Stimulated activated naive CD8-positive, alpha-beta T cell treated with anti-CD3 and anti-CD28 coated beads, Interleukin-15, amount 100 ng/mL, for 72 hours (primary cell): ENCODE data around the gene GRIK4.

ENCODE experiments used
- ATAC-seq: fragments of 150-1000 bp; cut with Tn5 transposase; 2 replicates; pipeline ENCODE4 v1.10.0; 2021; ENCODE audit warnings: mild to moderate bottlenecking, moderate library complexity
- DNase-seq, 2 donors: peaks; one replicate each; pipeline ENCODE4 v3.0.0; 2021 to 2022
- H3K27ac Mint-ChIP-seq, 2 donors: one replicate each; pipeline ENCODE4 v1.8.0; 2022; ENCODE audit warnings: mild to moderate bottlenecking in 2 of 2, mixed read lengths in 2 of 2, moderate library complexity in 2 of 2
- H3K27me3 Mint-ChIP-seq: one replicate; pipeline ENCODE4 v1.8.0; 2022; ENCODE audit warnings: mixed read lengths
- H3K4me1 Mint-ChIP-seq: one replicate; pipeline ENCODE4 v1.8.0; 2022; ENCODE audit warnings: mild to moderate bottlenecking, mixed read lengths
- H3K4me3 Mint-ChIP-seq, 2 donors: one replicate each; pipeline ENCODE4 v1.8.0; 2022; ENCODE audit warnings: mild to moderate bottlenecking in 2 of 2, mixed read lengths in 2 of 2, moderate library complexity in 1 of 2
- H3K9me3 Mint-ChIP-seq, 2 donors: one replicate each; pipeline ENCODE4 v1.8.0; 2022; ENCODE audit warnings: mixed read lengths in 2 of 2

The GRIK4 gene

DNA sequence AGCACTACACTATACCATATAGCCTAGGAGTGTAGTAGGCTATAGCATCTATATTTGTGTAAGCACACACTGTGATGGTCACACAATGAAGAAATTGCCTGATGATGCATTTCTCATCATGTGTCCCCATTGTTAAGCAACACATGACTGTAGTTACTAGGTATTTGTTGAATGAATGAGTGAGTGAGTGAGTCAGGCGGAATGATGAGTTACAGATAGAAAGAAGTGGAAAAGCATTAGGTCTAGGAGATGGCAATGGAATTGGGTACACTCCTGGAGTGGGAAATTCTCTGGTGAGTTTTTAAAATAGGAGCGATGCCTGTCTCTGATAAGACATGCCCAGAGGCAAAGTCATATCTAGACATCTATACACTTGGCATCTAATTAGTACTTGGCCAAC lies 351.8 kb downstream of the GRIK4 start:
- no peak for DNase-seq
- Mint-ChIP-seq H3K9me3 (no peaks in the 10 kb centered on the region), H3K4me1 (no peaks in the 10 kb centered on the region), H3K27me3 (peaks cover 17% of the 10 kb centered on the region), H3K4me3 (no peak overlapping the region), H3K27ac (no peak overlapping the region)
- no peak for ATAC-seq

DNA sequence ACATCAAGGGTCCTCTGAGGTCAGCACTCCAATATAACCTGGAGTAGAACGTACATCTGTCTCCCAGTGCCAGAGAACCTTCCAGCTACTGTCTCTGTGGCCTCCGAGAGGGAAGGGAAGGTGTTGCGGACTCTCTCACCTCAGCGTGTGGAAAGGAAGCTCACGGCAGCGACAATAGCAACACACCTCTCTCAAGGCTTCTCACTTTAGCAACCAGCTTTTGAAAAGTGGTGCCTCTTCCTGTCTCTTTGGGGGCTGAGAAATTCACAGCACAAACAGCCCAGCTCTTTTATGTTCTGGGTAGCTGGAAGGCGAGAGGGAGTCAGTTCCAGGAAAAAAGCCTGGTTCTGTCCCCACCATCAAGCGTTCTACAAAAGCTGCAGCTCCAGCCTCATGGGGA lies 355.5 kb downstream of the GRIK4 start:
- Mint-ChIP-seq H3K27me3 (peaks cover 29% of the 10 kb centered on the region), H3K27ac (no peak overlapping the region), H3K9me3 (no peaks in the 10 kb centered on the region), H3K4me3 (no peak overlapping the region), H3K4me1 (no peaks in the 10 kb centered on the region)
- ATAC-seq (no peak), DNase-seq (no peak)

DNA sequence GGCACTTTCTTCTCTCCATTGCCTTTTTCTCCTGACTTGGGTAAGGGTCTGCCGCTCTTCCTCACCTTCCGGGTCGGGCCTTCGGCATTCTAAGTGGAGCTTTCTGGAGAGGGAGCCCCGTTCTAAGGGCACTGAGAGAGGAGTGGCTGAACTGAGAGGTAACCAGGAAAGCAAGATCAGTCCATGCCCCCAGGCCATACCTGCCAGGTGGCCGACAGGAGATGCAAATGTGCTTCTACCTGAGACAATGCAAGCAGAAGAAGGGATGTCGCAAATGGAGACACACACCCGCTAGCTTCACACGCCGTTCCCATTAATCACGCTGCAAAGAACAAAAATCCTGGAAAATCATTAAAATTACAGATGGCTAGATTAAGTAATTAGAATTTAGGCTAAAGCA lies 356.0 kb downstream of the GRIK4 start:
- no peak overlapping the region for H3K4me3 Mint-ChIP-seq
- no peaks in the 10 kb centered on the region for H3K4me1 Mint-ChIP-seq
- H3K9me3 Mint-ChIP-seq: no peaks in the 10 kb centered on the region
- H3K27me3 Mint-ChIP-seq: peaks cover 26% of the 10 kb centered on the region
- no peak overlapping the region for H3K27ac Mint-ChIP-seq
- no peak for DNase-seq
- no peak for ATAC-seq

DNA sequence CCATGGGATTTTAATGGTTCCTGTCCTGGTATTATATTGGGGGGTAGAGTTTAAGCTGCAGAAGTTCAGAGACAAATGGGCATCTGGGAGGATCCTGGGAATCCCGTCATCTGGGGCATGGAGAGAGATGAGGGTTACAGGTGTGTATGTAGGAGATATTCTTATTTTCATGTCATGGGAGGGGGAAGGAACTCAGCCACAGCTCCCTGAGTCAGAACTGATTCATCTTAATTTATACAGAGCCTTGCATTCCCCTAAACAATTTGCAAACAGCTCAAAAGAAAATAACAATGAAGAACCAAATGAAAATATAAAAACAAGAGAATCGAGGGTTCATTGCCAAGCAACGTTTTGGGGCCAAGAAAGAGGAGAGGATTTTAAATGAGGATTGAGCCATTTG lies 356.4 kb downstream of the GRIK4 start:
- no peak for ATAC-seq
- DNase-seq: no peak
- H3K9me3 Mint-ChIP-seq: no peaks in the 10 kb centered on the region
- H3K27ac Mint-ChIP-seq: no peak overlapping the region
- H3K4me3 Mint-ChIP-seq: no peak overlapping the region
- no peaks in the 10 kb centered on the region for H3K4me1 Mint-ChIP-seq
- peaks cover 29% of the 10 kb centered on the region for H3K27me3 Mint-ChIP-seq

DNA sequence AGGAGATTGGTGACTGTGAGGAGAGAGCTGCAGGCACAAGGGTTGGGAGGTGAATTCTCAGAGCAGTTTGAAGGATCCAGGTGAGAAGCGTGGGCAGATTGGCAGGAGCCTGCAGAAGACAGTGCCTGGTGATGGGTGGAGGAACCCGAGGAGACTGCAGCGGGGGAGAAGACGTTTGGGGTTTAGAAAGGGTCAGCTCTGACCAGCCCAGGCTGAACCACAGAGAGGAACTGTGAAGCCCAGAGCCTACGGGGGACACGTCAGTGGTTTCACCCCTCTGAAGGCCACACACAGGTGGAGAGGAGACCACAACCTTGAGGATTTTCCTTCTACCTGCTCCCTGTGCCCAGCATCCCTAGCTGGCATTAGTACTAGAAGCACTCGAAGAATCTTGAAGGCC lies 357.5 kb downstream of the GRIK4 start:
- H3K9me3 Mint-ChIP-seq: peaks cover 0 to 4% of the 10 kb centered on the region in 2 donors
- H3K4me3 Mint-ChIP-seq: no peak overlapping the region
- H3K4me1 Mint-ChIP-seq: no peaks in the 10 kb centered on the region
- DNase-seq (no peak), ATAC-seq (no peak)
- H3K27me3 Mint-ChIP-seq: peaks cover 39% of the 10 kb centered on the region
- peak overlapping the region in 1 of 2 donors; percentile 45 for H3K27ac Mint-ChIP-seq

DNA sequence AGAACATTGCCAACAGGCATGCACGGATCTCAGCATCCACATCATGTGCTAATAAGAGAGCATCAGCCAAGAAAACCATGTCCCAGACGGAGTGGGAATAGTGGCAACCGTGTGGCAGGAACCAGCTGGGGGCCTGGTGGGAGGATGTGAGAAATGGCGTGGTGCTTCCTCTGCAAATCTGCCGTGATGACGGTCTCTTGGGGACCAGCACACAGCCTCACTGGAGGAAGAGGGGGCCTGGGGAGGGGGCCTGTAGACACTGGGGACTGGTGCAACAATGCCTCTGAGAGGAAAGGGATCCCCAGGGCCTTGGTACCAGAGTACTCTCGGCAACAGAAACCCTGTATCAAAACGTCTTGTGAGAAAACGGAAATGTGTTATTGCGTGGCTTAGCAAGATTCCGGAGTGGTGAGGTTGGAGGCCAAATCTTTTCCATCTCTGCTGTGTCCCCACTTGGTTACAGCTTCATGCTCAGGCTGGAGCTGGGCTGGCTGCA lies 358.0 kb downstream of the GRIK4 start:
- H3K4me3 Mint-ChIP-seq: no peak overlapping the region
- ATAC-seq (no peak), DNase-seq (no peak)
- H3K27me3 Mint-ChIP-seq: peaks cover 39% of the 10 kb centered on the region
- peaks cover 0 to 4% of the 10 kb centered on the region in 2 donors for H3K9me3 Mint-ChIP-seq
- H3K27ac Mint-ChIP-seq: no peak overlapping the region
- H3K4me1 Mint-ChIP-seq: no peaks in the 10 kb centered on the region

DNA sequence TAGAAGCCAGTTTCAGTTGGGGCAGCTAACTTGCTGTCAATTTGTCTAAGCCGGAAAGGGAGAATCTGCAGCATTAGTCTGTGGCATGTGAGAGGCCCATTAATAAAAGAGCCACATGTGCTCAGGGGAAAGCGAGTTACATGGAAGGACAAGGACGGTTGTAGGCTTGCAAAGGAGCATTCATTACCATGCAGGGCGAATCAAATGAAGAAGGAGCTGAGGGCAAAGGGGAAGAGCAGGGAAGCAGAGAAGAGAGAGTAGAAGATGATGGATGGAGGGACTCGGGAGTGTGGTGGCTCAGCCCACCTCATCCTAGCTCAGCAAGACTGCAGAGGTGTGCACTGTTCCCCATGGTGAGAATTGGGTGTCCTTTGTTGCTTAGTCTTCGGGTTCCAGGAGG lies 359.6 kb downstream of the GRIK4 start:
- H3K4me3 Mint-ChIP-seq: no peak overlapping the region
- DNase-seq (no peak), ATAC-seq (no peak)
- peaks cover 11 to 12% of the 10 kb centered on the region in 2 donors for H3K9me3 Mint-ChIP-seq
- H3K27ac Mint-ChIP-seq: no peak overlapping the region
- H3K4me1 Mint-ChIP-seq: no peaks in the 10 kb centered on the region
- peaks cover 39% of the 10 kb centered on the region for H3K27me3 Mint-ChIP-seq

DNA sequence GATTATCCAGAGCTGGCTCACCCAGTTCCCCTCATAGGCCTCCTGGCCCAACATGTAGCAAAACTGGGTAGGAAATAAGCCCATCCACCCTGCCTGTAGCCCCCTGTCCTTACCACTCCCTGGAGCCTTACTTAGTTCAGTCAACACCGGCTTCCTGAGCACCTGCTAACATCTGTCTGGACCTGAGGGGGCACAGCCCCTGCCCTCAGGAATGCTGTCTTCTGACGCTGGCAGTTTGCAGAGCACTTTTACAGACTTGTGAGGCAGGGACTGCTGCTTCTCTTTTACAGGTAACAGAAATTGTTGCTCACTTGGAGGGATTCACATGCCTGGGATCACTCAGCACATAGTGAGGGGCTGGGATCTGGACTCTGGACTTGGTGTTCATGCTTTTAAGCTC lies 360.4 kb downstream of the GRIK4 start:
- Mint-ChIP-seq H3K27ac (no peak overlapping the region), H3K4me1 (no peaks in the 10 kb centered on the region), H3K9me3 (peaks cover 15 to 16% of the 10 kb centered on the region in 2 donors), H3K4me3 (no peak overlapping the region), H3K27me3 (peaks cover 39% of the 10 kb centered on the region)
- no peak for ATAC-seq
- DNase-seq: no peak

DNA sequence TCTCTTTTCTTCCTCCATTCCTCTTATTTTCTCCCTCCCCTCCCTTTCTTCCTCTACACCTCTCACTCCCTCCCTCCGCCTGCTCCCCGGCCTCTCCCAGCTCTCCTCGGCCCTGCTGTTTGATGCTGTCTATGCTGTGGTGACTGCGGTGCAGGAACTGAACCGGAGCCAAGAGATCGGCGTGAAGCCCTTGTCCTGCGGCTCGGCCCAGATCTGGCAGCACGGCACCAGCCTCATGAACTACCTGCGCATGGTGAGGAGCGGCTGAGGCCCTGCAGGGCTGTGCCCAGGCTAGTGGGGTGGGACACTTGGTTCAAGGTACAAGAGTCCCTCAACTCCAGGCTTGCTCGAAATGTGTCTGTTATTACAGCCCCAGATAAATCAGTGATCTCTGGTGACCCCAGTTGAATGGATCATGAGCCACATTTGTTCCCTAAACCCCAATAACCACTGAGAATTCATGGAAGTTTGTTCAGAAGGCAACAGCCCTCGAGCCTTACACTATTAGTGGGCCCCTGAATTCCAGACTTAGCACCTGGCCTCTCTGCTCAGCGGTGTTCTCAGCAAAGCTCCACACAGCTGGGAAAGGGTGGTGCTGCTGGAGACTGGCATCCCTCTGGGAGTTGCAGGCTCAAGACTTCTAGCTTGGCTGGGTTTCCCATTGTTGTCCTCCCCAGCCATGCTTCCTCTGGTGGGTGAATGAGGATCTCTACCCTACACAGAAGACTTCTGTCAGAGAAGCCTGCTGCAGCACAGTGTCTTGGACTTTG lies 362.6 kb downstream of the GRIK4 start:
- Mint-ChIP-seq H3K27me3 (peaks cover 22% of the 10 kb centered on the region), H3K4me3 (no peak overlapping the region), H3K4me1 (no peaks in the 10 kb centered on the region), H3K9me3 (peaks cover 15 to 16% of the 10 kb centered on the region in 2 donors), H3K27ac (no peak overlapping the region)
- no peak for ATAC-seq
- DNase-seq: no peak

DNA sequence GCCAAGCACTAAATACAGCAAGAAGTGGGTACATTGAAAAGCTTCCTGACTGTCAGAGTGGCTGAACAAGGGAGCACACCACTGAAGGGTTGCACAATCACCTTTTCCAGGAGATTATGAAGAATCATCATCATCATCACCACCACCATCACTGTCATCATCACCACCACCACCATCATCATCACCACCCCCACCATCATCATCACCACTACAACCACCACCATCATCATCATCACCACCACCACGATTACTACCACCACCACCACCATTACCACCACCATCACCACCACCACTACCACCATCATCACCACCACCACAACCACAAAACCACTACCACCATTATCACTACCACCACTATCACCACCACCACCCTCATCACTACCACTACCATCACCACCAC lies 364.4 kb downstream of the GRIK4 start:
- Mint-ChIP-seq H3K4me1 (no peaks in the 10 kb centered on the region), H3K27me3 (peaks cover 21% of the 10 kb centered on the region), H3K27ac (no peak overlapping the region), H3K9me3 (peaks cover 15 to 16% of the 10 kb centered on the region in 2 donors), H3K4me3 (no peak overlapping the region)
- DNase-seq (no peak), ATAC-seq (no peak)

DNA sequence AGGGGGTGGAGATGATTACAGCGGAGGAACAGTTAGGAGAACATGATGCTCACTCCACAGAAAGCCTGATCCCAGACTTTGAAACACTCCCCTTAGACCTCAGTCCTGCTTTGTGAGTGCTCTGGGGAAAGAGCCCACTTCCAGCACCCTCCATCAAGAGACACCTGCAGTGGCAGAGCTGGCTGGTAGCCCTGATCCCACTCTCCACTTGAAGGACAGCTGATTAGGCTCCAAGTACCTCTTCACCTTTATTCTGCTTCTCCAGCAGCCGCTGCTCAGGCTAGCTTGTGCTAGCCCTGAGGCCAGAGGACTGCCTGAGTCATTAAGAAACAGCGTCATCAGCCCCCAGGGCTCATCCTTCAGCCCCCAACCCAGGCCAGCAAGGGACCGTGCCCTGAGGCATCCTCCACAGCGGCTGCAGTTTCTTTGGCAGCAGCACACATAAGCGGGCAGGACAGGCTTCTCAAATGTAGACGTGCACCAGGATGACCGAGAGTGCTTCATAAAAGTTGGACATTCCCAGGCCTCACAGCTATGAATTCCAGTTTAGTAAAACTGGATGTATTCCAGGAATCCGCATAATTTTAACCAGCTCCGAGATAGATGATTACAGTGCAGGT lies 366.3 kb downstream of the GRIK4 start:
- ATAC-seq: no peak
- no peak for DNase-seq
- H3K4me1 Mint-ChIP-seq: no peaks in the 10 kb centered on the region
- H3K9me3 Mint-ChIP-seq: peaks cover 15 to 16% of the 10 kb centered on the region in 2 donors
- H3K27me3 Mint-ChIP-seq: peaks cover 32% of the 10 kb centered on the region
- no peak overlapping the region for H3K4me3 Mint-ChIP-seq
- H3K27ac Mint-ChIP-seq: no peak overlapping the region

DNA sequence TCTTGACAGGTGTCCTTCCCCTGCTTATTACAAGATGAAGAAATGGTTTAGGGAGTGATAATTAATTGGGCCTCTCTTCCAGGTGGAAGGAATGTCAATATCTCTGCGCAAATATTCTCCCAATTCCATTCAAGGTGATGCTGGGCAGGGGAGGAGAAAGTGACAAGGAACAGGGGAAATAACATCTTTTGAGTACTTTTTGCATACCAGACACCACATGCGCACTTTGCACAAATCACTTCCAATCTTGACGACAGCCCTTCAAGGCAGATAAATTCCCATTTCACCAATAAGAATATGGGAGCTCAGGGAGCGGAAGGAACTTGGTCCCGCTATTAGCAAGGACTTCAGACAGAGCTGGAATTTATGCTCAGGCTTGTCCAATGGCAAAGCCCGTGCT lies 367.2 kb downstream of the GRIK4 start:
- no peak overlapping the region for H3K27ac Mint-ChIP-seq
- H3K27me3 Mint-ChIP-seq: peaks cover 32% of the 10 kb centered on the region
- no peak overlapping the region for H3K4me3 Mint-ChIP-seq
- ATAC-seq: no peak
- no peak for DNase-seq
- H3K4me1 Mint-ChIP-seq: no peaks in the 10 kb centered on the region
- H3K9me3 Mint-ChIP-seq: peaks cover 11 to 16% of the 10 kb centered on the region in 2 donors

DNA sequence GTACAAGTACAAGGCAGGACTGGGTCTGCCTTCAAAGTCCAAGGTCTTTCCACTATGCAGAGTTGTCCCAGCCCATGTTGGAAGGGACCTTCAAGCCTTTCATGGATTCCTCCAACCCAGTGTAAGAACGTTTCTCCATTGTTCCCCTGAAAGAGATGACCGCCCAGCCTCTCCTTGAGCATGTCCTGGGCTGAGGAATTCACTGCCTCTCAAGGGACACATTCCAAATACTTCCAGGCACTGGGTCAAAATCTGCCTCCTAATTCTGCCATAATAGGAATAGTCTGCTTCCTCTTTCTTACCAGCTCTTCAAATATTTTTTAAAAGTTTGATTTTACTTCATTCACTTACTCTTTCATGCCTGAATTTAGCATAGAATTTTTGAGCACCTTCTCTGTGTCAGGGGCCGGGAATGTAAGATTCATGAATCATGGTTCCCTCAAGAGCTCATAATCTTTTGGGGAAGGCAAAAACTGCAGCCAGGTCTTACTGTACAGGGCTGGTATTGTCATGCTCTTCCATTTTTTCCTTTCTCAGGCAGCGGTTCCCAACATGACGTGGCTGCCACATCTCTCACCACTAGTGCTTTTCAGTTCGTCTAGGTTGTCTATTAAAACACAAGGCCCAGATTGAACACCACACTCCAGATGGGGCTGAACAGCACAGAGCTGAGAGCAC lies 369.1 kb downstream of the GRIK4 start:
- Mint-ChIP-seq H3K27me3 (peaks cover 46% of the 10 kb centered on the region), H3K27ac (no peak overlapping the region), H3K4me1 (no peaks in the 10 kb centered on the region), H3K4me3 (no peak overlapping the region), H3K9me3 (peaks cover 9 to 10% of the 10 kb centered on the region in 2 donors)
- DNase-seq (no peak), ATAC-seq (no peak)

DNA sequence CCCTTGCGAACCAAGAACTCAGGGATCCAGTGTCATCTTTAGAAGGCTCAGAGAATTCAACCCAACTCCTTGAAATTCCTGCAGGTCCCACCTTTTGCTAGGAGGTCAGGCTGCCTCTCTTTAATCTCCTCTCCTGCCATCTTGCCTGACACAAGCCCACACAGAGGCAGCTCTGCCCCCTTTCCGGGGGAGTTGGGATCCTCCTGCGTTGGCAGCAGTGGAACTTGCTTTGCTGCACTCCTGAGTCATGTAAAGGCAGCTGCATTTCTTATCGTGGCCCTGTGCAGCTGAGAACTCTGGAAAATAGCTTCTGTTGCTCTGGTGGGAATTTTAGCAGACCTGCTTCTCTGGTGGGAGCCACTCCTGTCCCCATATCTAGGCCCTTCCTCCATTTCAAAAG lies 370.0 kb downstream of the GRIK4 start:
- ATAC-seq: no peak
- no peaks in the 10 kb centered on the region for H3K4me1 Mint-ChIP-seq
- no peak overlapping the region for H3K4me3 Mint-ChIP-seq
- peaks cover 54% of the 10 kb centered on the region for H3K27me3 Mint-ChIP-seq
- DNase-seq: no peak
- H3K27ac Mint-ChIP-seq: no peak overlapping the region
- peaks cover 0 to under 1% of the 10 kb centered on the region in 2 donors for H3K9me3 Mint-ChIP-seq

DNA sequence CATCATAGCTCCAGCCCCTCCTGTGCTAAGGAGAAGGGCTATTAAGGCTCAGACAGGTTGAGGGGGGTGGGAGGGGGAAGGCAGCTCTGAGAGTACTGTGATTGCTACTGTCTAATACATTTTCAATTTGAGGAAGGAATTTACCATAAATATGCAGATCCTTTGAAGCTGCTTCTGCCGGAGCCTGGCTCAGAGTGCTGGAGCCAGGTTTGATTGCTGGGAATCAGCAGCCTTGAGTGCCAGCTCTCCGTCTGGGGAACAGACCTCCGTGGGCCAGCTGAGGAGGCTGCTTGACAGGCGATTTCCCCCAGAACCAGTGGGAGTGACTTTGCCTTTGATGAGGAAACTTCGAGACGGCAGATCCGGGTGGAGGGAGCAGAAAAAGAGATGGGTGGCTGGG lies 370.6 kb downstream of the GRIK4 start:
- Mint-ChIP-seq H3K4me1 (no peaks in the 10 kb centered on the region), H3K9me3 (no peaks in the 10 kb centered on the region)

More for the DNA sequence above, 370.6 kb downstream of the GRIK4 start:
- DNase-seq: no peak
- H3K27me3 Mint-ChIP-seq: peaks cover 54% of the 10 kb centered on the region
- no peak overlapping the region for H3K27ac Mint-ChIP-seq
- ATAC-seq: no peak
- no peak overlapping the region for H3K4me3 Mint-ChIP-seq
